Vagina (tissue), 2 donors: ENCODE results near the gene AK9.

Experiments
- POLR2A ChIP-seq, 2 donors: fragments of 450-650 bp; IDR thresholded peaks; one replicate each; pipeline ENCODE4 v1.6.1; 2017; ENCODE audit warnings: antibody characterized with exemption in 2 of 2, mild to moderate bottlenecking in 2 of 2, moderate library complexity in 2 of 2
- POLR2AphosphoS5 ChIP-seq, 2 donors: sonication (generic); formaldehyde crosslinking; IDR thresholded peaks; one replicate each; pipeline ENCODE4 v1.9.0; 2017; ENCODE audit warnings: antibody characterized with exemption in 2 of 2, mild to moderate bottlenecking in 2 of 2, low read depth in 1 of 2; ENCODE audit not compliant: insufficient read depth in 1 of 2

GRCh38 chr6:109531446-109531845 is 159.6 kb downstream of the AK9 start:
- no peak for TF ChIP-seq POLR2AphosphoS5 (IDR thresholded peaks at IDR 0.05; ENCODE audit: insufficient read depth in 1 of 2, low read depth in 1 of 2)
- TF ChIP-seq POLR2A (IDR thresholded peaks at IDR 0.05), result no peak
